Right atrium auricular region (tissue), 2 donors: Measurements from ENCODE around the gene ACSBG1. TPM values are rescaled to one million over a fixed set of nuclear protein-coding genes. Genes with fewer than 3 reads are reported as not detected.

Source experiments
- DNase-seq: peaks from one replicate; pipeline ENCODE4 v3.0.0-alpha.2; 2019; ENCODE audit warnings: low spot score
- H3K27ac ChIP-seq, 2 donors: fragments of 200-600 bp; sonication (generic); 1 replicate in 1 of 2; 2 replicates in 1 of 2; pipeline ENCODE4 v1.5.1; 2016 to 2019
- H3K27me3 ChIP-seq, 2 donors: fragments of 200-600 bp; sonication (generic); one replicate each; pipeline versions ENCODE4 v1.5.1 to v1.6.0; 2017 to 2019
- H3K36me3 ChIP-seq: fragments of 200-600 bp; sonication (generic); one replicate; pipeline ENCODE4 v1.5.1; 2016
- H3K4me1 ChIP-seq, 2 donors: fragments of 200-600 bp; sonication (generic); one replicate each; pipeline versions ENCODE4 v1.5.1 to v1.6.0; 2017 to 2019
- H3K4me3 ChIP-seq, 2 donors: fragments of 200-600 bp; sonication (generic); 1 replicate in 1 of 2; 2 replicates in 1 of 2; pipeline ENCODE4 v1.5.1; 2017 to 2019; ENCODE audit warnings: mild to moderate bottlenecking in 1 of 2, moderate library complexity in 1 of 2
- H3K9me3 ChIP-seq, 2 donors: fragments of 200-600 bp; sonication (generic); one replicate each; pipeline ENCODE4 v1.5.1; 2019
- total RNA-seq, 2 donors: library from RNA; depleted of rRNA; stranded (reverse); fragments of >200 nt; gene quantifications; one replicate each; pipeline ENCODE4 v1.1.0, GENCODE V29; 2016
- TF ChIP-seq, protein P1 (sequence below), 2 donors: fragments of 200-600 bp; sonication (generic); IDR thresholded peaks; one replicate each; pipeline ENCODE4 v1.5.1; 2019; ENCODE audit warnings: antibody characterized with exemption in 2 of 2

The ACSBG1 gene
- total RNA-seq, 2 donors from 2014 or later = not detected

DNA sequence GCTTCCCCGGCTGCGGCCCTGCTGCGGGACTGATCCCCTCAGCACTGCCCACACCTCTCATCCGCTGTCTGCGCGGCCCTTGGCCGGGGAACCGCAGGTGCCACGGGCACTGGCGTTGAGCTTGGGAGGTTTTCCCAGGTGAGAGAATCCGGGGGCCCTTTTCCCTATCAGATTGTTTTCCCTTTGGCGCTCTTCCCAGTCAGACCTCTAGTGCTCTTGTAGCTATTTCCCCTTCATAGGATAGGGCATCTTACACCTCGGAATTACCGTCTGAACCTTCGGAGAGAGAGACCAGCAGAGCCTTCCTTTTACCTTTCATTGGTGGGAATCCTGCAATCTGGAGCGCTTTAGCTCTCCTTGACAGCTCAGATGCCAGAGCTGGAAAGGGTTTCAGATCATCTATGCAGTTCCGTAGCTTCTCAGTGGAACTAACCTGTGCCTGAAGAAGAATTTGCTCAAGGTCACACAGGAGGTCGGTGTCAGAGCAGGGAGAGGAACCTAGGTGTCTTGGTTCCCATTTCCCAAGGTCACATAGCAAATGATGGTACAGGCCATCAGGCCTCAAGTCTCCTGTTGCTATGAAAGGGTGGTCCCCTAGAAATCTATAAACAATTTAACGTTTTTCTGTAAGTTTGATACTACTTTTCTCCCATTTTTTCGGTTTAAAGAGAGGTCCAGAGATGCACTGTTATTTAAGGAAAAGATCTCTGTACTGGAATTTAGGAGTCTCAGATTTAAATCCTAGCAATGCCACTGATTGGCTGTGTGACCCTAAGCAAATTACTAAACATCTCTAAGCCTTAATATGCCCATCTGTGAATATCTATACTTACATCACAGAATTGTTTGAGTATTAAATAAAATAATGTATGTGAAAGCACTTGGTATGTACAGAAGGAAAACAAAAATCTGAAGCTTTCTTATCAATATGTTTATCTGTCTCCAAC lies 84.3 kb downstream of the ACSBG1 start:
- TF ChIP-seq, protein P1, sequence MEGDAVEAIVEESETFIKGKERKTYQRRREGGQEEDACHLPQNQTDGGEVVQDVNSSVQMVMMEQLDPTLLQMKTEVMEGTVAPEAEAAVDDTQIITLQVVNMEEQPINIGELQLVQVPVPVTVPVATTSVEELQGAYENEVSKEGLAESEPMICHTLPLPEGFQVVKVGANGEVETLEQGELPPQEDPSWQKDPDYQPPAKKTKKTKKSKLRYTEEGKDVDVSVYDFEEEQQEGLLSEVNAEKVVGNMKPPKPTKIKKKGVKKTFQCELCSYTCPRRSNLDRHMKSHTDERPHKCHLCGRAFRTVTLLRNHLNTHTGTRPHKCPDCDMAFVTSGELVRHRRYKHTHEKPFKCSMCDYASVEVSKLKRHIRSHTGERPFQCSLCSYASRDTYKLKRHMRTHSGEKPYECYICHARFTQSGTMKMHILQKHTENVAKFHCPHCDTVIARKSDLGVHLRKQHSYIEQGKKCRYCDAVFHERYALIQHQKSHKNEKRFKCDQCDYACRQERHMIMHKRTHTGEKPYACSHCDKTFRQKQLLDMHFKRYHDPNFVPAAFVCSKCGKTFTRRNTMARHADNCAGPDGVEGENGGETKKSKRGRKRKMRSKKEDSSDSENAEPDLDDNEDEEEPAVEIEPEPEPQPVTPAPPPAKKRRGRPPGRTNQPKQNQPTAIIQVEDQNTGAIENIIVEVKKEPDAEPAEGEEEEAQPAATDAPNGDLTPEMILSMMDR (IDR thresholded peaks at IDR 0.05) = no peak
- H3K27ac ChIP-seq = peak overlapping the region; percentile 94 to 97
- peak overlapping the region; percentile 92 to 94 for H3K4me3 ChIP-seq
- DNase-seq = no peak
- no peaks in the 10 kb centered on the region for H3K27me3 ChIP-seq
- peaks cover 0 to 49% of the 10 kb centered on the region in 2 donors for H3K4me1 ChIP-seq
- no peaks in the 10 kb centered on the region for H3K36me3 ChIP-seq
- no peaks in the 10 kb centered on the region for H3K9me3 ChIP-seq

DNA sequence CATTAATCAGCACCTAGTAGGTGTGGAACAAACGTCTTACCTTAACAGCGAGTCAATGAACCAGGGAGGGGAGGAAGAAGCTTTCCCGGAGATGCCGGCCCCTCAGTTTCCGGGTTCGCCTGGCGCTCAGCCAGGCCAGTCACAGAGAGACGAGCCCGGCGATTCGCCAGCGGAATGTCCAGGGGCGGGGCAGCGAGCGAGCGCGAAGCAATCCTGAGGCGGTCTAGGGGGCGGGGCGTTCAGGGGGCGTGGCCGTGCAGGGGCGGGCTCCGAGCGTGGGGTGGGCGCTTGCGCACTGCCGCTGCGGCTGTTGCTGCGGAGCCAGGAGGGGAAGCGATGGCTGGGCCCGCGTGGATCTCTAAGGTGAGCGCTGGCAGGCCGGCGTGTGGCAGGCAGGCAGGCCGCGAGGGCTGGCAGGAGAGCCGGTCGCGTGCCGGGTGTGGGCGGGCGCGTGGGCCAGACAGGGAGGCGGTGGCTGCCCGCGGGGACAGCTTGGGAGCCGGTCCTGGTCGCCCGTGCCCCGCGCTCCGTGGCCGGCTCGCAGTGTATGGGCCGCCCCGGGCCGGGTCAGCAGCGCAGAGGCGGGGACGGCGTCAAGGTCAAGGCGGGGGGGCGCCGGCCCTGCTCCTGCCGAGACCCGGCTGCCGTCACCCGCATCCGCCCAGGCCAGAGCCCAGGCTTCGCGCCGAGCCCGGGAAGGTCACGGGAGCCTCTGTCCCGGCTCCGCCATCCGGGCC lies 85.1 kb downstream of the ACSBG1 start, which contains the start of gene IDH3A:
IDH3A (plus strand) TSS at position 295 of the 737 bp plus-strand sequence; CDS start at position 337, 42 bp downstream.
- Histone ChIP-seq H3K4me1 (peaks cover 0 to 40% of the 10 kb centered on the region in 2 donors), H3K27ac (peak within 1 kb of the TSS; percentile 94 to 97)

DNA sequence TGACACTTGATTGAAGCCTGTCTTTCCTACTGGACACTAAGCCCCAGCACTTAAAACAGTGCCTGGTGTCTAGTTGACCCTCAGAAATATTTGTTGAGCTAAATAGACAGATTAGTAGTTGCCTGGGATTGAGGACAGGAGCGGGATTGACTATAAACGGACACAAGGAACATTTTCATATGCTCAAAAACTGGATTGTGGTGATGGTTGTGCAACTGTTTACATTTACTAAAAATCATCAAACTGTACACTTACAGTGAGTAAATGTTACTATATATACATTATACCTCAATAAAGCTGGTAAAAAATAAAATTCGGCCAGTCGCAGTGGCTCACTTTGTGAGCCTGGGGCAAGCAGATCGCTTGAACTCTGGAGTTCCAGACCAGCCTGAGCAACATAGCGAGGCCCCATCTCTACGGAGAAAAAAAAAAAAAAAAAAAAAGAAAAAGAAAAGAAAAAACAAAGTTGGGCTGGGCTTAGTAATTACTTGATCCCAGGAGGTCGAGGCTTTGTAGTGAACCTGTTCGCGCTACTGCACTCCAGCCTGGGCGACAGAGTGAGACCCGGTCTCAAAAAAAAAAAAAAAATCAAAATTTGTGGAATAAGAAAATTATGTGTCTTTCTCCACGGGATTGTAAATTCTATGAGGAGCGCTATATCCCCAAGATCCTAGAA lies 85.8 kb downstream of the ACSBG1 start:
- peak overlapping the region; percentile 92 to 94 for H3K4me3 ChIP-seq
- no peaks in the 10 kb centered on the region for H3K36me3 ChIP-seq
- peaks cover 0 to 38% of the 10 kb centered on the region in 2 donors for H3K4me1 ChIP-seq
- no peak for DNase-seq
- no peaks in the 10 kb centered on the region for H3K27me3 ChIP-seq
- TF ChIP-seq, protein P1 (IDR thresholded peaks at IDR 0.05) = no peak
- peak overlapping the region; percentile 94 to 97 for H3K27ac ChIP-seq
- no peaks in the 10 kb centered on the region for H3K9me3 ChIP-seq

More for the DNA sequence above, 85.1 kb downstream of the ACSBG1 start, which contains the start of gene IDH3A:
- Histone ChIP-seq H3K36me3 (no peaks in the 10 kb centered on the region), H3K9me3 (no peaks in the 10 kb centered on the region), H3K4me3 (peak within 1 kb of the TSS; percentile 92 to 94), H3K27me3 (no peaks in the 10 kb centered on the region)
- TF ChIP-seq, protein P1 (IDR thresholded peaks at IDR 0.05) = no peak
- peak; percentile 98 for DNase-seq

DNA sequence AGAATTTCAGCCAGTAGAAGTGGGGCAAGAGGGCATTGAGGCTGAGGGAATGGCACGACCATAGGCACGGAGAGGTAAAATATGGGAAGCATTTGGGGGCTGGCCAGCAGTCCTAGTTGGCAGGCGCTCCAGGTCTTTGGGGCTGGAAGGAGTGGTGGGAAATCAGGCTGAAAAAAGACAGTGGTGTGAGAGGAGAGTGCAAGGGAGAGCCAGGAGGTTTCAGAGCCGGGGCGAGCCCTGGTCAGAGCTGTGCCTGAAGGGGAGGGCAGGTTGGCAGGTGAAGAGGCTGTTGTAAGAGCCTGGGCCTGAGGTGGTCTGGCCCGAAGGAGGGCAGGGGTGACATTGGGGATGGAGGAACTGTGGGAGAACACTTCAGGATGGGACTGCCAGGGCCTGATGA lies 86.8 kb downstream of the ACSBG1 start:
- H3K27ac ChIP-seq = peak overlapping the region; percentile 94 to 97
- H3K4me3 ChIP-seq = no peak overlapping the region
- H3K27me3 ChIP-seq = no peaks in the 10 kb centered on the region
- no peak for DNase-seq
- H3K36me3 ChIP-seq = no peaks in the 10 kb centered on the region
- TF ChIP-seq, protein P1 (IDR thresholded peaks at IDR 0.05) = no peak
- no peaks in the 10 kb centered on the region for H3K9me3 ChIP-seq
- peaks cover 0 to 38% of the 10 kb centered on the region in 2 donors for H3K4me1 ChIP-seq

DNA sequence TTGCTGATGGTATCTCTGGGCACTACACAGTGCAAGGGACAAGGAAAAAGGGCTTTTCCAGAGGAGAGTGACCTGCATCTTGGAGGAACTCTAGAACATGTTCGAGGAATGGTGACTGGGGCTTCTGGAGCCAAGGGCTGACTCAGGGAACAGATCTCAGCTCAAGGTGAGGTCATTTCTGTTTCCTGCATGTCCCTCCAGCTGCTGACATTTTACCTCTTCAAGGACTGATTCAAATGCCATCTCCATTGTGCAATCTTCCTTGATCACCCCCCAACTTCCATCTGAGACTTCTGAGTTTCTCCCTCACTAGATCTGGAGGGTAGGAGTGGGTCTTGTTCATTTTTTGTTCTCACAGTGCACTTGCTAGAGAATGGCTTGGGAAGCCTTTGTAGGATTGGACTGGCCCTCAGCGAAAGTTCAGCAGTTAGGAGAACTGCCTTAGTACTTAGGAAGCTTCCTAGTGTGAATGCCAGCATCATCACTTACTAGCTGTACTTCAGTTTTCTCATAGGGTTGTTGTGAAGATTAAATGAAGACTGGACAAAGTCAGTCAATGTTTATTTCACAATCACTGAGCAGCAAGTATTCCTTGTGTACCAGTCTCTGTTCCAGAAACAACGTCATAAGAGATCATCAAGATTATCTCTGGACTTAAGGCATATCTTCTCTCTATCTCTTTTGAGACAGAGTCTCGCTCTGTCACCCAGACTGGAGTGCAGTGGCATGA lies 87.8 kb downstream of the ACSBG1 start:
- peaks cover 0 to 38% of the 10 kb centered on the region in 2 donors for H3K4me1 ChIP-seq
- DNase-seq = no peak
- peak overlapping the region in 1 of 2 donors; percentile 97 for H3K27ac ChIP-seq
- H3K27me3 ChIP-seq = no peaks in the 10 kb centered on the region
- H3K36me3 ChIP-seq = no peaks in the 10 kb centered on the region
- TF ChIP-seq, protein P1 (IDR thresholded peaks at IDR 0.05) = no peak
- no peaks in the 10 kb centered on the region for H3K9me3 ChIP-seq
- no peak overlapping the region for H3K4me3 ChIP-seq
